ENCODE measurements around the gene CSRNP3.

GRCh38 chr2:165500001-165500400 is 30.5 kb downstream of the CSRNP3 start:
- TF ChIP-seq, protein P1, sequence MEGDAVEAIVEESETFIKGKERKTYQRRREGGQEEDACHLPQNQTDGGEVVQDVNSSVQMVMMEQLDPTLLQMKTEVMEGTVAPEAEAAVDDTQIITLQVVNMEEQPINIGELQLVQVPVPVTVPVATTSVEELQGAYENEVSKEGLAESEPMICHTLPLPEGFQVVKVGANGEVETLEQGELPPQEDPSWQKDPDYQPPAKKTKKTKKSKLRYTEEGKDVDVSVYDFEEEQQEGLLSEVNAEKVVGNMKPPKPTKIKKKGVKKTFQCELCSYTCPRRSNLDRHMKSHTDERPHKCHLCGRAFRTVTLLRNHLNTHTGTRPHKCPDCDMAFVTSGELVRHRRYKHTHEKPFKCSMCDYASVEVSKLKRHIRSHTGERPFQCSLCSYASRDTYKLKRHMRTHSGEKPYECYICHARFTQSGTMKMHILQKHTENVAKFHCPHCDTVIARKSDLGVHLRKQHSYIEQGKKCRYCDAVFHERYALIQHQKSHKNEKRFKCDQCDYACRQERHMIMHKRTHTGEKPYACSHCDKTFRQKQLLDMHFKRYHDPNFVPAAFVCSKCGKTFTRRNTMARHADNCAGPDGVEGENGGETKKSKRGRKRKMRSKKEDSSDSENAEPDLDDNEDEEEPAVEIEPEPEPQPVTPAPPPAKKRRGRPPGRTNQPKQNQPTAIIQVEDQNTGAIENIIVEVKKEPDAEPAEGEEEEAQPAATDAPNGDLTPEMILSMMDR (IDR thresholded peaks at IDR 0.05) = no peak
- no peak for TF ChIP-seq POLR2A (IDR thresholded peaks at IDR 0.05)

Data from right lobe of liver (tissue), 4 donors.